ENCODE data around the gene MAGEB2. TPM values are rescaled to one million over a fixed set of nuclear protein-coding genes. Genes with fewer than 3 reads are reported as not detected.
"Not testable (repeated sequence)": the region's sequence is repeated elsewhere in the genome, so short reads cannot be mapped to it uniquely, and the experiment has no call there.

The MAGEB2 gene
- not detected for total RNA-seq
- total RNA-seq, result 0 to 0.12 reads per million in 2 donors

GRCh38 chrX:30215357-30215843 lies at the start of gene MAGEB2:
Gene MAGEB2 (plus strand): TSS chrX:30215563. CDS start chrX:30218581, 3,018 bp downstream.
- no peak for DNase-seq
- H3K36me3 Mint-ChIP-seq (ENCODE audit: low read depth), result no peaks in the 10 kb centered on the region

GRCh38 chrX:30170900-30171299 lies 44.5 kb upstream of the MAGEB2 start:
- H3K9me3 ChIP-seq (ENCODE audit: control insufficient read depth, low read length, poor library complexity, severe bottlenecking), result no peaks in the 10 kb centered on the region

More at GRCh38 chrX:30215357-30215843, at the start of gene MAGEB2:
- Mint-ChIP-seq H3K27ac (no peak within 1 kb of the TSS), H3K4me1 (no peaks in the 10 kb centered on the region), H3K27me3 (no peaks in the 10 kb centered on the region), H3K4me3 (no peak within 1 kb of the TSS)
- no peak for ATAC-seq
- H3K9me3 ChIP-seq (ENCODE audit: control insufficient read depth, low read length, poor library complexity, severe bottlenecking), result no peaks in the 10 kb centered on the region

GRCh38 chrX:30181353-30181752 lies 34.0 kb upstream of the MAGEB2 start:
- no peaks in the 10 kb centered on the region for H3K9me3 ChIP-seq (ENCODE audit: control insufficient read depth, low read length, poor library complexity, severe bottlenecking)
- Mint-ChIP-seq H3K4me1 (no peaks in the 10 kb centered on the region), H3K27ac (no peak overlapping the region), H3K36me3 (ENCODE audit: low read depth) (no peaks in the 10 kb centered on the region), H3K4me3 (no peak overlapping the region), H3K27me3 (no peaks in the 10 kb centered on the region)
- ATAC-seq (no peak), DNase-seq (no peak)

More at GRCh38 chrX:30170900-30171299, 44.5 kb upstream of the MAGEB2 start:
- ATAC-seq (no peak), DNase-seq (no peak)
- Mint-ChIP-seq H3K4me3 (no peak overlapping the region), H3K27ac (no peak overlapping the region), H3K4me1 (no peaks in the 10 kb centered on the region), H3K36me3 (ENCODE audit: low read depth) (no peaks in the 10 kb centered on the region), H3K27me3 (no peaks in the 10 kb centered on the region)

GRCh38 chrX:30183554-30183953 lies 31.8 kb upstream of the MAGEB2 start:
- DNase-seq, result no peak
- Mint-ChIP-seq H3K27me3 (no peaks in the 10 kb centered on the region), H3K36me3 (ENCODE audit: low read depth) (no peaks in the 10 kb centered on the region), H3K4me1 (no peaks in the 10 kb centered on the region), H3K27ac (no peak overlapping the region), H3K4me3 (no peak overlapping the region)
- no peak for ATAC-seq
- H3K9me3 ChIP-seq (ENCODE audit: control insufficient read depth, low read length, poor library complexity, severe bottlenecking), result no peaks in the 10 kb centered on the region

- Mint-ChIP-seq H3K27me3 (no peaks in the 10 kb centered on the region), H3K27ac (no peak overlapping the region), H3K4me1 (no peaks in the 10 kb centered on the region), H3K36me3 (ENCODE audit: low read depth) (no peaks in the 10 kb centered on the region), H3K4me3 (no peak overlapping the region)
- ATAC-seq (no peak), DNase-seq (no peak)
- H3K9me3 ChIP-seq (ENCODE audit: control insufficient read depth, low read length, poor library complexity, severe bottlenecking), result no peaks in the 10 kb centered on the region
Measured at GRCh38 chrX:30190426-30190825, 24.9 kb upstream of the MAGEB2 start.

- not testable (repeated sequence) for H3K9me3 ChIP-seq (ENCODE audit: control insufficient read depth, low read length, poor library complexity, severe bottlenecking); H3K4me3 Mint-ChIP-seq; DNase-seq; H3K36me3 Mint-ChIP-seq (ENCODE audit: low read depth); H3K27me3 Mint-ChIP-seq; H3K4me1 Mint-ChIP-seq; H3K27ac Mint-ChIP-seq; ATAC-seq
Measured at GRCh38 chrX:30193910-30194309, 21.5 kb upstream of the MAGEB2 start.

GRCh38 chrX:30196322-30196721 lies 19.0 kb upstream of the MAGEB2 start:
- no peak overlapping the region for H3K4me3 Mint-ChIP-seq
- no peak for ATAC-seq
- DNase-seq, result no peak
- no peaks in the 10 kb centered on the region for H3K27me3 Mint-ChIP-seq
- no peaks in the 10 kb centered on the region for H3K4me1 Mint-ChIP-seq
- H3K9me3 ChIP-seq (ENCODE audit: control insufficient read depth, low read length, poor library complexity, severe bottlenecking), result no peaks in the 10 kb centered on the region
- no peaks in the 10 kb centered on the region for H3K36me3 Mint-ChIP-seq (ENCODE audit: low read depth)
- no peak overlapping the region for H3K27ac Mint-ChIP-seq

GRCh38 chrX:30212172-30212571 lies 3.2 kb upstream of the MAGEB2 start:
- ATAC-seq (no peak), DNase-seq (no peak)
- Mint-ChIP-seq H3K4me3 (no peak overlapping the region), H3K36me3 (ENCODE audit: low read depth) (no peaks in the 10 kb centered on the region), H3K4me1 (no peaks in the 10 kb centered on the region), H3K27me3 (no peaks in the 10 kb centered on the region), H3K27ac (no peak overlapping the region)
- no peaks in the 10 kb centered on the region for H3K9me3 ChIP-seq (ENCODE audit: control insufficient read depth, low read length, poor library complexity, severe bottlenecking)

- H3K27ac Mint-ChIP-seq, result no peak overlapping the region
- H3K4me3 Mint-ChIP-seq, result no peak overlapping the region
- no peaks in the 10 kb centered on the region for H3K36me3 Mint-ChIP-seq (ENCODE audit: low read depth)
- DNase-seq, result no peak
- no peaks in the 10 kb centered on the region for H3K4me1 Mint-ChIP-seq
- no peaks in the 10 kb centered on the region for H3K27me3 Mint-ChIP-seq
- ATAC-seq, result no peak
- no peaks in the 10 kb centered on the region for H3K9me3 ChIP-seq (ENCODE audit: control insufficient read depth, low read length, poor library complexity, severe bottlenecking)
Measured at GRCh38 chrX:30217465-30217864, 2.1 kb downstream of the MAGEB2 start.

- ATAC-seq (no peak), DNase-seq (no peak)
- no peaks in the 10 kb centered on the region for H3K36me3 Mint-ChIP-seq (ENCODE audit: low read depth)
- H3K9me3 ChIP-seq (ENCODE audit: control insufficient read depth, low read length, poor library complexity, severe bottlenecking), result no peaks in the 10 kb centered on the region
- H3K4me1 Mint-ChIP-seq, result no peaks in the 10 kb centered on the region
- H3K27ac Mint-ChIP-seq, result no peak overlapping the region
- H3K4me3 Mint-ChIP-seq, result no peak overlapping the region
- no peaks in the 10 kb centered on the region for H3K27me3 Mint-ChIP-seq
Measured at GRCh38 chrX:30219372-30219771, 4.0 kb downstream of the MAGEB2 start.

GRCh38 chrX:30220661-30221060 lies 5.3 kb downstream of the MAGEB2 start:
- no peak overlapping the region for H3K27ac Mint-ChIP-seq
- H3K36me3 Mint-ChIP-seq (ENCODE audit: low read depth), result no peaks in the 10 kb centered on the region
- no peak overlapping the region for H3K4me3 Mint-ChIP-seq
- H3K27me3 Mint-ChIP-seq, result no peaks in the 10 kb centered on the region
- no peak for DNase-seq
- ATAC-seq, result no peak
- H3K9me3 ChIP-seq (ENCODE audit: control insufficient read depth, low read length, poor library complexity, severe bottlenecking), result no peaks in the 10 kb centered on the region
- H3K4me1 Mint-ChIP-seq, result no peaks in the 10 kb centered on the region

- no peaks in the 10 kb centered on the region for H3K9me3 ChIP-seq (ENCODE audit: control insufficient read depth, low read length, poor library complexity, severe bottlenecking)
- DNase-seq, result no peak
- H3K27ac Mint-ChIP-seq, result no peak overlapping the region
- H3K4me3 Mint-ChIP-seq, result no peak overlapping the region
- no peaks in the 10 kb centered on the region for H3K27me3 Mint-ChIP-seq
- ATAC-seq, result no peak
- no peaks in the 10 kb centered on the region for H3K4me1 Mint-ChIP-seq
- no peaks in the 10 kb centered on the region for H3K36me3 Mint-ChIP-seq (ENCODE audit: low read depth)
Measured at GRCh38 chrX:30224536-30224935, 9.2 kb downstream of the MAGEB2 start.

- ATAC-seq, result no peak
- no peaks in the 10 kb centered on the region for H3K36me3 Mint-ChIP-seq (ENCODE audit: low read depth)
- no peaks in the 10 kb centered on the region for H3K9me3 ChIP-seq (ENCODE audit: control insufficient read depth, low read length, poor library complexity, severe bottlenecking)
- no peak overlapping the region for H3K4me3 Mint-ChIP-seq
- no peaks in the 10 kb centered on the region for H3K27me3 Mint-ChIP-seq
- H3K4me1 Mint-ChIP-seq, result no peaks in the 10 kb centered on the region
- no peak overlapping the region for H3K27ac Mint-ChIP-seq
- no peak for DNase-seq
Measured at GRCh38 chrX:30228526-30228925, 13.2 kb downstream of the MAGEB2 start.

GRCh38 chrX:30230395-30230794 lies 15.0 kb downstream of the MAGEB2 start, which contains the start of gene MAGEB3:
Gene MAGEB3 (plus strand): TSS chrX:30230657. CDS start chrX:30235925, 5,268 bp downstream.
- no peaks in the 10 kb centered on the region for H3K9me3 ChIP-seq (ENCODE audit: control insufficient read depth, low read length, poor library complexity, severe bottlenecking)
- H3K36me3 Mint-ChIP-seq (ENCODE audit: low read depth), result no peaks in the 10 kb centered on the region
- no peak within 1 kb of the TSS for H3K4me3 Mint-ChIP-seq
- H3K27me3 Mint-ChIP-seq, result no peaks in the 10 kb centered on the region
- ATAC-seq (no peak), DNase-seq (no peak)
- H3K4me1 Mint-ChIP-seq, result no peaks in the 10 kb centered on the region
- no peak within 1 kb of the TSS for H3K27ac Mint-ChIP-seq
